Gastrocnemius medialis (tissue), 4 donors: Measurements from ENCODE around the gene IGFBP4. TPM values are rescaled to one million over a fixed set of nuclear protein-coding genes. Genes with fewer than 3 reads are reported as not detected.

Experiments used
- ATAC-seq, 2 donors: fragments of 150-250 bp; one replicate each; pipeline ENCODE4 v1.9.1; 2016
- DNase-seq, 2 donors: peaks; one replicate each; pipeline ENCODE4 v3.0.0-alpha.2; 2019
- H3K27ac ChIP-seq, 4 donors: fragments of 200-600 bp; sonication (generic); 1 replicate in 1 of 4; 2 replicates in 3 of 4; pipeline ENCODE4 v1.5.1; 2016 to 2018; ENCODE audit warnings: mild to moderate bottlenecking in 2 of 4, moderate library complexity in 1 of 4
- H3K27me3 ChIP-seq, 3 donors: fragments of 200-600 bp; sonication (generic) in 2 of 3; 1 replicate in 1 of 3; 2 replicates in 2 of 3; pipeline versions ENCODE4 v1.5.1 to v1.6.0; 2016 to 2019; ENCODE audit warnings: mild to moderate bottlenecking in 1 of 3, moderate library complexity in 1 of 3
- H3K36me3 ChIP-seq, 2 donors: fragments of 200-600 bp; sonication (generic) in 1 of 2; one replicate each; pipeline ENCODE4 v1.5.1; 2017 to 2018
- H3K4me1 ChIP-seq, 2 donors: fragments of 200-600 bp; sonication (generic) in 1 of 2; one replicate each; pipeline ENCODE4 v1.5.1; 2016 to 2017; ENCODE audit warnings: mild to moderate bottlenecking in 2 of 2
- H3K4me3 ChIP-seq, 4 donors: fragments of 200-600 bp; sonication (generic) in 3 of 4; 1 replicate in 1 of 4; 2 replicates in 3 of 4; pipeline ENCODE4 v1.5.1; 2016 to 2019; ENCODE audit warnings: mild to moderate bottlenecking in 2 of 4
- H3K9me3 ChIP-seq, 3 donors: fragments of 200-600 bp; sonication (generic) in 2 of 3; 1 replicate in 1 of 3; 2 replicates in 2 of 3; pipeline ENCODE4 v1.5.1; 2016 to 2019
- CTCF ChIP-seq, 5 experiments: fragments of 450-650 bp in 3 of 5; fragments of 200-600 bp in 2 of 5; sonication (generic) in 2 of 5; IDR thresholded peaks in 4 of 5; conservative IDR thresholded peaks in 1 of 5; 1 replicate in 4 of 5; 2 replicates in 1 of 5; pipeline ENCODE4 v1.5.1; 2016 to 2019; ENCODE audit warnings: antibody characterized with exemption in 5 of 5, mild to moderate bottlenecking in 3 of 5, moderate library complexity in 3 of 5
- POLR2A ChIP-seq, 2 donors: fragments of 450-650 bp; IDR thresholded peaks; one replicate each; pipeline ENCODE4 v1.6.1; 2017; ENCODE audit warnings: antibody characterized with exemption in 2 of 2, mild to moderate bottlenecking in 2 of 2, moderate library complexity in 2 of 2
- in situ Hi-C, 4 donors: fragments of 200-750 bp; cut with MboI; loops; one replicate each; pipeline versions ENCODE4 v1.15.0 to v1.8.0; 2017; ENCODE audit warnings: low sequenced_read_pairs in 4 of 4
- intact Hi-C: fragments of 100-400 bp; cut with DNase I; formaldehyde crosslinking; loops from one replicate; pipeline ENCODE4 v1.15.1; 2023; ENCODE audit warnings: low total_unique reads
- total RNA-seq, 4 donors: library from RNA; depleted of rRNA; stranded (reverse); fragments of >200 nt; gene quantifications; one replicate each; pipeline versions ENCODE4 v1.1.0 to v1.2.3, GENCODE V29; 2016

The IGFBP4 gene
- total RNA-seq, 4 donors from 2014 or later = 14.5 to 56.8 (median 36.5) TPM

- H3K9me3 ChIP-seq = no peaks in the 10 kb centered on the region
- no peak for ATAC-seq
- intact Hi-C loops = no loop called here
- no peak overlapping the region for H3K4me3 ChIP-seq
- no peak overlapping the region for H3K27ac ChIP-seq
- TF ChIP-seq POLR2A (IDR thresholded peaks at IDR 0.05) (no peak), CTCF (IDR thresholded peaks at IDR 0.05 in 4 of 5, conservative IDR thresholded peaks at IDR 0.05 in 1 of 5) (no peak)
- H3K36me3 ChIP-seq = no peaks in the 10 kb centered on the region
- DNase-seq = no peak
- in situ Hi-C loops = no loop called here
- H3K4me1 ChIP-seq = peaks cover 16 to 18% of the 10 kb centered on the region in 2 donors
- H3K27me3 ChIP-seq = no peaks in the 10 kb centered on the region
These were observed 59.9 kb downstream of the IGFBP4 start for GRCh38 chr17:40503154-40503553.

- Histone ChIP-seq H3K4me1 (peaks cover 21% of the 10 kb centered on the region in 2 donors), H3K27ac (no peak overlapping the region), H3K4me3 (no peak overlapping the region), H3K9me3 (no peaks in the 10 kb centered on the region), H3K27me3 (no peaks in the 10 kb centered on the region), H3K36me3 (no peaks in the 10 kb centered on the region)
- no peak for ATAC-seq
- no peak for DNase-seq
- in situ Hi-C loops (no loop called here), intact Hi-C loops (no loop called here)
- TF ChIP-seq POLR2A (IDR thresholded peaks at IDR 0.05) = no peak
These were observed 63.5 kb downstream of the IGFBP4 start for GRCh38 chr17:40506786-40507185.

Other genes starting within 250 kb of the IGFBP4 start
- 1 to 10 TPM; 4.6 to 6.2 (median 5.4) TPM for gene WIPF2, start 224.1 kb upstream of the IGFBP4 start, total RNA-seq
- gene CDC6, start 155.6 kb upstream of the IGFBP4 start, total RNA-seq = under 1 TPM in 3 of 4 donors, not detected in 1; 0.27 to 0.75 (median 0.66) TPM
- gene RARA, start 134.3 kb upstream of the IGFBP4 start, total RNA-seq = 10 to 100 TPM; 20.3 to 67.0 (median 48.4) TPM
- gene GJD3, start 78.7 kb upstream of the IGFBP4 start, total RNA-seq = 1 to 10 TPM in 1 of 4 donors, under 1 TPM in 1, not detected in 2; 0.98 to 1.2 TPM
- 1 to 10 TPM in 2 of 4 donors, under 1 TPM in 2; 0.26 to 1.6 (median 1.0) TPM for gene TOP2A, start 25.6 kb upstream of the IGFBP4 start, total RNA-seq
- under 1 TPM in 1 of 4 donors, not detected in 3; 0.18 TPM for gene TNS4, start 58.2 kb downstream of the IGFBP4 start, total RNA-seq
- under 1 TPM in 1 of 4 donors, not detected in 3; 0.11 TPM for gene CCR7, start 122.0 kb downstream of the IGFBP4 start, total RNA-seq
- 10 to 100 TPM; 48.0 to 74.7 (median 64.5) TPM for gene SMARCE1, start 204.4 kb downstream of the IGFBP4 start, total RNA-seq
- gene KRT222, start 221.7 kb downstream of the IGFBP4 start, total RNA-seq = not detected